NCI-H1417 treated with DMSO at 0.1 percent for 48 hours (cell line): ENCODE results near the gene HNRNPA2B1.
"Not testable (repeated sequence)": the region's sequence is repeated elsewhere in the genome, so short reads cannot be mapped to it uniquely, and the experiment has no call there.

ENCODE experiments used
- DNase-seq: peaks from one replicate; lab custom pipeline; 2025; lab: John Stamatoyannopoulos, UW

Gene HNRNPA2B1

DNA sequence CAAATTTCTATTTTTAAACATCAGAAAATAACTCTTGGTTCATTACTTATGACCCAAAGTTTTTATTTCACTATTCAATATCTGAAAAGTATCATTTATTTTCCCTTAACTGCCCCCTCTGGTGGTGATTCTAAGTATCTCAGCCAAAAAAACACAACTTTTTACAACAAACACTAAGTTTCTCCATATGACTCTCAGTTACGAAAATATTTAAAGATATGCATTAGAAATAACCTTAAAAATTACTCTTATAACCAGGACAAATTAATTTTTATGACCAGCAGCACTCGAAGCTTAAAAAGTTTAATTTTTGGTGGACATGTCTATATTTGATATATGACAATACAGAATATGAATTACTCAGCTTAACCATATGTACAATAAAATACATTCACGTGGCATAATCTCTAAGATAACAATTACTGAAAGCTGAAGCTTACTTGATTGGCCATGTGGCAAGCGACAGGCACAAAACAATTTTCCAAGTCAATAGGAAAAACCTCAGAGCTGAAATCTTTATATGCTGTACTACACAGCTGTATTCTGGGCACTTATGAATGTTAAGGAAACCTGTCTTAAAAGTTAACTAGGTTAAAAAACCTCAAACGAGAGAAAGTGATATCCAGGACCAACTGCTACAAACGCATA is 2.3 kb downstream of the HNRNPA2B1 start:
- no peak for DNase-seq

DNA sequence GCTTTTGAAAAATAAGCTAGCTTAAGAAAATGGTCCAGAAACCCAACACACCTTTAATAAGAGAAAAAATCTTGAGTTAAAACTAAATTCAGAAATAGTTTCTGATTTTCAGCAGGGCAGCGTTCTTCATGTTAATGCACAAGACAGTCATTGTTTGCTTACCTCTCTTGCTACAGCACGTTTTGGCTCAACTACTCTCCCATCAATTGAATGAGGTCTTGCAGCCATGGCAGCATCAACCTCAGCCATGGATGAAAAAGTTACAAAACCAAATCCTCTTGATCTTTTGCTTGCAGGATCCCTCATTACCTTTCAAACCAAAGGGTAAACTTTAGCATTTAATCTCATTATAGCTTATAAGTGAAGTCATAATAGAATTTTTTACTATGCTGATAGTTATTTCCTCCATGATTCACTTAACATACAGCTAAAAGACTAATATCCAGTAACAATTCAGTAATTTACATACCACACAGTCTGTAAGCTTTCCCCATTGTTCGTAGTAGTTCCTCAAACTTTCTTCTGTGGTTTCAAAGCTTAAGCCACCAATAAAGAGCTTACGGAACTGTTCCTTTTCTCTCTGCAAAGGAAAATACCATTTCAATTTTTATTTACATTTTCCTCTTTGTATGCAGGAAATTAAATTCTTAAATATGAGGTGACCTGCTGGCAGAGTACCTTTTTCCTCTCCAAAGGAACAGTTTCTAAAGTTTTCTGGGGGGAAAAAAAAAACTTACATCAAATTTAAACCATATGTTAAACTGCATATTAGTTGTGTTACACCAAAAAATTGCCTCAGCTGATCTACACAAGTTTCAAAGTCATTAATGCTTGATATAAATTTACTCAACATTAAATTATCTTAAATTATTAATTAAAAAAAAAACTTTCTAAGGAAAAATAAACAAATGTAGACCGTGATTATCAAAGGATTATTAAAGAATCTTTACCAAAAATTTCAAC is 3.1 kb downstream of the HNRNPA2B1 start:
- no peak for DNase-seq

DNA sequence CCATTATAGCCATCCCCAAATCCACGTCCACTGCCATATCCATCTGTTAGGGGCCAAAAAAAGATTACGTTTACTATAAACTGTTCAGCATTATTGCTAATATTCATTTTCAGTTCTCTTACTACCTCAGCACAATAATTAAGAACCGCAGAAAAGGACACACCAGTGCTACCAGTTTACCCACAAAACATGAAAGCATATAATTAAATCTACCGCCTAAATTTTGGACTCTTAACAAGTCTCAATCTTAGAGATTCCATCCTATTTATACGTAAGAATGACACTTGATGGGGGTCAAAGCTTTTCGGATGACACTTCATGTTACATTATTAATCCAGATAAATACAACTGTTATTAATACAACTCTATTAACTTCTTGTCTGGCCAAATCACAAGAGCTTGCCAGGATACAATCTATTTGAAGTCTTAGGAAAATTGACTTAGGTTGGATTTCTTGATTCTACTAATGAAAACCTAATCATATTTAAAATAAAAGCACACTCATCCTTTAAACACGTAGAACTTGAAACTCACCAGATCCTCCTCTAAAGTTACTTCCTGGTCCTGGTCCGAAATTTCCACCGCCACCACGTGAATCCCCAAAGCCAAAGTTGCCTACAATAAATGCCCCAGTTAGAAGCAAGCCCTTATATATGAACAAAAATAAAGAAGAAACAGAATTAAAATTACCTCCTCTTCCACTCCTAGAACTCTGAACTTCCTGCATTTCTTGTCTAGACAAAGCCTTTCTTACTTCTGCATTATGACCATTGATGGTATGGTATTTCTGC is 4.5 kb downstream of the HNRNPA2B1 start:
- no peak for DNase-seq

DNA sequence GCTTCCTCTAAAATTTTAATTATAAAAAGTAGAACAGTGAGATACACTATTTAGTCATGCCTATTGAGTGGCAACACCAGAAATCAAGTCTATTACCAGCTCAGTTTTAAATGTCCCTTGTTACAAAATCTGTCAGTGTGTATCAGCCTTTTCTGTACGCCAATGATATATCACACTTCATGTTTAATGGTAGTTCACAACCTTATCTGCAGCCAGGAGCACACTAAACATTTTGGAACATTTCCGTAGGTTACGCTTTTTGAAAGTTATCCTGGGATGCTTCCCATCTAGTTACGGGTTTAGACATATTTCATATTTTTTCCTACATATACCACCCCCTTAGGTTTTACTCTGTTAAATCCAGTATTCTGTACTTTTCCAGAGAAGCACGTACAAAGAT is 5.4 kb downstream of the HNRNPA2B1 start:
- no peak for DNase-seq

DNA sequence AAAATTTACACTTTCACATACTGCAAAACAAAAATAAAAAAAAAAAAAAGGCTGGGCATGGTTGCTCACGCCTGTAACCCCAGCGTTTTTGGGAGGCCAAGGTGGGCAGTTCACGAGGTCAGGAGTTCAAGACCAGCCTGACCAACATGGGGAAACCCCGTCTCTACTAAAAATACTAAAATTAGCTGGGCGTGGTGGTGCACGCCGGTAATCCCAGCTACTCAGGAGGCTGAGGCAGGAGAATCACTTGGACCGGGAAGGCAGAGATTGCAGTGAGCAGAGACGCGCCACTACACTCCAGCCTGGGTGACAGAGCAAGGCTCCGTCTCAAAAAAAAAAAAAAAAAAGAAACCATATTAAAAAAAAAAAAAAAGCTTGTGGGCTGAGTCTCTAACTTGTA is 5.8 kb downstream of the HNRNPA2B1 start:
- DNase-seq = not testable (repeated sequence)

DNA sequence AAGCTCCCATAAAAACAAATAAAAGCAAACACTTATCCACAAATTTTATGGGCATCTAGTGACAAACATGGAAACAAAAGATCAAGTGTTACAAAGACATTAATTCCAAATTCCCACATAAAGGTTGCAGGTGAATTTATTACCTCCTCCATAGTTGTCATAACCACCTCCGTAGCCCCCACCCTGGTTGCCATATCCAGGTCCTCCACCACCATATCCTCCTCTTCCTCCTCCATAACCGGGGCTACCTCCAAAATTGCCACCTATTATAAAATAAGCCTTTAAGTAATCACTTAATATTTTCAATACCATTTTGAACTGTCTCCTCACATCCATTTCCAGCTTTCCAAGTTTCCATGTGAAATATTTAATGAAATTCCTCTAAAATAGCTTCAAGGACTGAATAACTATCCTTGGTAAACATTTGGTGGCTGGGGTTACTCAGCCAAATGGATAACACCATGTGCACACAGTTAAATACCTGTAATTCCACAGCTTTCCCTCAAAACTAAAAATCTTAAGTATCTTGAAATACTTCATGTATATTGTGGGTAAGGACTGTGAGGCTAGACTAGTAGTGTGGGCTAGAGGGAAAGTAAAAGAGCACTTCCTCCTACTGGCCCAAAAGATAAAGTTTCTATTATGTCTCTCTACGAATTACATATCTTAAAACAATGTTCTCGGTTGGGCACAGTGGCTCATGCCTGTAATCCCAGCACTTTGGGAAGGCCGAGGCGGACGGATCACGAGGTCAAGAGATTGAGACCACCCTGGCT is 6.9 kb downstream of the HNRNPA2B1 start:
- DNase-seq = no peak

DNA sequence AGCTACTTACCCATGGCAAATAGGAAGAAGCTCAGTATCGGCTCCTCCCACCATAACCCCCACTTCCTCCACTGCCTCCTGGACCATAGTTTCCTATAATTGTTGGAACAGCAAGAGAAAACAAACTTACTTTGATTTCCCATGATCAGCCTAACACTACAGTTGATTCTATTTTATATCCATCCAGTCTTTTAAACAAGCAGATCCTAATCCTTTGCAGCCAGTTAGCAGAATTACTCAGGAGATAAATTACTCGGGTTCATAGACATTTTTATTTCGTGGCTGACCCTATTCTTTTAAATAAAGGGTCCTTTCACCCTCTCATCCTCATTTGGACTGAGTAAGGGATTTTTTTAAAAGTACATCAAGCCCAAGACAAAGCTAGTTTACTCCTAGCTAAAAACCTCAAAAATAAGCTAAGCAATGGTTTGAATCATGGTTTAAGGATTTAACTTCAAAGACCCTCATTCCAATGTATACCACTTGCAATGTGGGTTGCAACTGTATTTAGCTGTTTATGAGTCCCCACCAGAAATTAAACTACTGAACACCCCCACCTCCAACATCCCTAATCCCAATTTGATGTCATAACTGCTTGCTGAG is 8.0 kb downstream of the HNRNPA2B1 start:
- no peak for DNase-seq

DNA sequence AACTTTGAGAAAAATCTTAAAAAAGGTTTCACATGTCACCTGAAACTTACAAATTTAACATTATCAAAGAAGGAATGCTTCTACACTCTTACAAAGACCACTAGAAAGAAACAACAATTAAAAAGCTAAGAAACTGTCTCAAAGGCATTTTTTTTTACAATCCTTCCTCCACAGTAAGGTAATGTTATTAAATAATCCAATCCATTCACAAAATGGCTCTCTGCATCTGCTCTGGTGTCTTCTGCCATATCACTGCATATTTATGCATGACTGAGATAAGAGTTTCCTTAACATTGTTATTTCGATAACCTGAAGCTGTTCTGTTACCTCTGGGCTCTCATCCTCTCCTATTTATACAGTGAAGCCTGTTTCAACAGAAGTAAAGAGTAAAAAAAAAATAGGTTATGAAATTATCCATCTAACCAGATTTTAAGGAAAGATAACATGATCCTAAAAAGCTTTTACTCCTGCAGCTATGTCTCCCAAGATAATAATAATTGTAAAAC is 8.5 kb downstream of the HNRNPA2B1 start:
- no peak for DNase-seq

DNA sequence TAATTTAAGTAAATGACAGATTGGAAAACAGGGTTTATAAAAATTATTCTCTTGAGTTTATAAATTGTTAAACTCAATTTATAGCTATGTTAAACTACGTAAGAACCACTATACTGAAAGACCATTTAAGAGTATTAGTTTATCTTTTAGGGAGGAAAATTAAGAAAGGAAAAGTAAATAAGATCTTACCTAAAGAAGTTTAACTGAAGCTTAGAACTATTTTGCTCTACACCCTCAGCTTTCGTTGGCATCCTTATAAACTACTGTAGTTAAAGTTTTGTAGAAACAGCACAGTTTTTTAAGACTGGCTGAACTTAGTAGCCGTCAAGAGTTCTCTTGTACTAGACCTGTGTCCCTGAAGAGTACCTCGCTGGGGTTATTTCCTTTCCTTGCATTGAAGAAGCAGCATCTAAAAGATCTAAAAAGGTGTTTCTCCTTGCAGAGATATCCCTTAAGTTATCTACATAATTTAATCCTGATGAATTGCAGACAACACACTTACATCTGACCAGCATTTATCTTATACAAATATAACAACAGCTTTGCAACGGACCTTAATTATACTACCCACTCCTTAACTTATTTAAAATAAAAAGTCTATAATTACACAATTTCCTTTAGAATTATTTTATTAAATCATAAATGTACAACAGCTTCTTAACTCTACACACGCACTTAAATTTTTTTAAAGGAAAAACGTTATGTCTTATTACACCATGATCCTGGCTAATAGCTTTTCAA is 9.1 kb downstream of the HNRNPA2B1 start:
- DNase-seq = no peak

DNA sequence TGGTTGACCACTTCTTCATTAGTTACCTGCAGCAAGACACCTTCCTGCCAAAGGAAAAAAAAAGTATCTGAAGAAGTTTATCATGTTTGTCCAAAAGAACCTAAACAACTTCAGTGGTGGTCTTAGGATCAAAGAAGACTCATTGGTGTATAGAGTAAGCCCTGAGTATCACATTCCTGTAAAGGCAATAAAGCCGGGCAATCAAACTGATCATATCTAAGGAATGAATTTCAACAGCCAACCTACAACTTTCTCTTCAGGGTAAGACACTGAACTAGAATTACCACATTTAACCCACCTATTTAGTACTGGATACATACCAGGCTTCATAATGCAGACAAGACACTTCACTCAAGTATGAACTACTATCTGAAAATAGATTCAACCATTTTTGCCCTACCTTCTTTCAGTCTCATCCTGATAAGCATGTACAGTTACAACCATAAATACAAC is 10.1 kb downstream of the HNRNPA2B1 start:
- DNase-seq = no peak

DNA sequence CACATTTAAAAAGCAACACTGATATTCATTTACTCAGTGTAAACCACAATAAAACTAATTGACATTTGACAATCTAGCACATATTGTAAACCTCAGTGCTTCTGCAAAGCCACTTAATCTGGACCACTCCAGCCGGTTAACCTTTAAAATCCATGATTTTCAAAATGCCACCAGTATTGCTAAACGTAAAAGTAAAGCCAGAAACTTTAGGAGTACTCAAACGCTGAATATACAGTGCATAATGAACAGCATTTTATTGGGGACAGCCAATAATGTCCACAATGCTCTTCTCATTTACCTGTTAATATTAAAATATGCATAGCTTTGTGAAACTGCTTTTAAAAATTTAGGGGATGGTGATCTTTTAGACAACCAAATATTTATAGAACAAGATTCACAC is 10.8 kb downstream of the HNRNPA2B1 start:
- no peak for DNase-seq

DNA sequence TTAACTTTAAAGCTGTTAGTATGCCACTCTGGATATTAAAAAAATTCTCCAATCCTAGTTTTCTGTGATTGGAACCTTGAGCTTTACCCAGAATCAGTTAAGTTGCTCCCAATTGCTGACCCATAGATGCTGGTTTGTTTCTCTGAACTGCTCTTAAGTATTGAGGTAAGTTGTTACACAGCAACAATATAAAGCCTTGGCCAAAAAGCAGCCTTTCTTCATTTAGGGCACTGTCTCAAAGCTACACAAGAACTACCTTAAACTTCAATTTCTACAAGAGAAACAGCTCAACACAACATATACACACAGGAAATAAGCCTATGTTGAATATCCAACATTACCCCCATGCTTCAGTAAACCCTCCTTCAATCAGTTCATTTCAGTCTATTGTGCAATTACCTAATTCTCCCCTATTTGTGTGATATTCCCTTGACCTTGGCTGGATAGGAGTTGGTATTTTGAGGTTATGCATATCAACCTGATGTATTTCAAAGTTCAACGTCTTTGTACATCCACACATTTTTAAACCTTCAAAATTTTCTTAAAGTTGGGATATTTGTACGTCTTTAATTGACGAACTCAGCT is 11.5 kb downstream of the HNRNPA2B1 start:
- no peak for DNase-seq

DNA sequence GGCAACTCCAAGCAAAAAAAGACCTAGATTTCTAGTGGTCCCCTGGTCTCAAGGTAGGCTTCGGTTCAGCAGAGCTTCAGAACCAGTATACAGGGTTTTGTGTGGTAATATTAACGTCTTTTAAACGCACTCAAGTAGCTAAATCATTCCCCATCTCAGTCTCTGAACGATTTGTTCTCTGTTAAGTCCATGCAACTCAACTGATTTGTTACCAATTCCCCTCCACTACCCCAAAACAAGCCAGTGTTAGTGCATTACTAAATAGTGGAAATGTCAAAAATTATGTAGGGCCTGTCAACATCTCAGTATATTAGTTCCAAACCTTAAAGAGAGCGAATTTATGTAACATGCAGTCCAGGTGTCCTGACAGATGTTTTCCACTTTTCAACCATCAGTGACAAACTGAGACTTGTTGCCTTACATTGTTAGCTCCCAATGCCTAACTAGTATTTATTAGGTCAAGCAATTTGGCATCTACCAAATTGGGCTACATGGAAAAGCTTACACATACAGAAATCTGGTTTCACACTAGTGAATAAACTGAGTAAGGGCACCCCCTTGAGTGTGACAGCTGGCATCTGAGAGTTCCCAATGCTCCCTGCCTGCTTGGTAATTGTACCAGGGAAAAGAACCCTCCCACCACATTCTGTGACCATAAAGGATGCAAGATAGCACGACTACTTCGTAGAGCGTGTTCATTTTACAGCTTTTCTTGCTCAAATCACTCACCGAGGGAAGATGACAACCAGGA is 12.2 kb downstream of the HNRNPA2B1 start:
- DNase-seq = no peak

DNA sequence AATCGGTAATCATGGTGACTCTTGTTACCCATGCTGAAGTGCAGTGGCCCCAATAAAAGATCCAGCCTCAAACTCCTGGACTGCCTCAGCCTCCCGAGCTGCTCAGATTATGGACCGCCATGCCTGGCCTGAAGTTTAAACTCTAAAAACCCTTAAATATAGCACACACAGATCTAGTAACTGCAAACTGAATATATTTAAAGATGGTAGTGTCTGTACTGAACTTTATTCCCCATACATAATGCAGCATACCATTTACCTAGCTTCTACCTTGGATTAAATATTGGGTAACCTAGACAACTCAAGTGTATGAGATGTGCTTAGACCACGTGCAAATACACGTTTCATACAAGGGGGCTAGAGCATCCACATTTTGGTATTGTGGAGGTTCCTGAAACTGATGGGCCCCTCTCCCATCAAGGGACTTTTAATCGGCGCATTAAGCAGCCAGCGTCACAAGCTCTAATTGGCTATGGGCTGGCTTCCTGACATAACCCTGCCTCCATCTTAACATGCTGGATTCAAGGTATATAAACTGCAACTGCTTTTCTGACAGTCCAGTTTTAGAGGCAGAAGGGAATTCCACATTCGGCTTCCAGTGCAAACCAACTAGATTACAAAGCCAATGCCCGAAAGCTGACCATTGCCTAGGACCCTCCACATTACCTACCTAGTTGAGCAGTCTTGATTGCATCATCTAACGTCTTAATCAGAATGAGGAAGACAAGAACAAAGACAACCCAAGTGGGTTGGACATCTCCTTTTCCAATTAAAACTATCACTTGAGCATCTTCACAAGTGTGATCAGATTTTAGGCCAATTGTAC is 13.0 kb downstream of the HNRNPA2B1 start:
- DNase-seq = no peak

DNA sequence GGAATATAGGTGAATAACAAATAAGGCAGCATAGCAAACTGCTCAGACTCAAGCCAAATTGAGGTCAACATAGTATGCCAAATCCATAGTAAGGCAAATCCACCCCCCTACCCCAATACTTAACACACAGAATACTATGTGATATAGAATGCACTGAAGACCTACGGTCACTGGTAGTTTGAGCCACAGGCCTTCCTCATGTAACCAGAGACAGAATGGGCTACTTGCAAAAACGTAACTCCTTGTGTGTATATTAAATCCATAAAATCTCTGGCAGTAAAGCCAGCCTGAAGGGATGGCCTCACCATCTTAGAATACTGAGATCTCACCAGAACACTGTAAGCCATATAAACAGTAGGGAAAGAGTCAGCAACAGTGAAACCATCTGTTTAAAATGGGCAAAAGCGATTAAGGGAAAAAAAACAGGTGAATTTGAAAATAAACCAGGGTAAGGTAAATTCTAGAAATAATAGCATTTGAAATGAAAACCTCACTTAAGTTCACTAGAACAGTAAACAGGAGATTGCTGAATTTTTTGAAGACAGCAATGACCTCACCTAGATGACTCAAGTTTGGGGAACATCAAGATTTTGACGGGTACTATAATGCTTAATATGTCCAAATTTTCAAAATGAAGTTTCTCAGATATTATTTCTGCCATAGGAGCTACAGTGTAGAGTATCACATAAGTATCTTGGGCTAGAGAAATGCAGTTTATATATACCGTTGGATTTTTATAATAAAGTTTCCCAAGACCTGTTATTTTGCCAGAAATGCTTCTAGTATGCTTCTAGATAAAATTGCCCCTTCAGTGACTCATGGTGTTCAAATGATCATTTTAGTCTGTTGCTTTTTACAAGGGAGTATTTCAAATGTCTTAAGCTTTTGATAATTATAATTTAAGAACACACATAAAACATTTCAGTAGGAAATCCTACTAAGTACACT is 13.9 kb downstream of the HNRNPA2B1 start:
- DNase-seq = no peak

DNA sequence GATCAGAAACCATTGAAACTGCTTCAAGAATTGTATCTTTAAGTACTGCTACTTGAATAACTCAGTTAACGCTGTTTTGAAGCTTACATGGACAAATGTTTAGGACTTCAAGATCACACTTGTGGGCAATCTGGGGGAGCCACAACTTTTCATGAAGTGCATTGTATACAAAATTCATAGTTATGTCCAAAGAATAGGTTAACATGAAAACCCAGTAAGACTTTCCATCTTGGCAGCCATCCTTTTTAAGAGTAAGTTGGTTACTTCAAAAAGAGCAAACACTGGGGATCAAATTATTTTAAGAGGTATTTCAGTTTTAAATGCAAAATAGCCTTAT is 14.7 kb downstream of the HNRNPA2B1 start:
- DNase-seq = no peak

DNA sequence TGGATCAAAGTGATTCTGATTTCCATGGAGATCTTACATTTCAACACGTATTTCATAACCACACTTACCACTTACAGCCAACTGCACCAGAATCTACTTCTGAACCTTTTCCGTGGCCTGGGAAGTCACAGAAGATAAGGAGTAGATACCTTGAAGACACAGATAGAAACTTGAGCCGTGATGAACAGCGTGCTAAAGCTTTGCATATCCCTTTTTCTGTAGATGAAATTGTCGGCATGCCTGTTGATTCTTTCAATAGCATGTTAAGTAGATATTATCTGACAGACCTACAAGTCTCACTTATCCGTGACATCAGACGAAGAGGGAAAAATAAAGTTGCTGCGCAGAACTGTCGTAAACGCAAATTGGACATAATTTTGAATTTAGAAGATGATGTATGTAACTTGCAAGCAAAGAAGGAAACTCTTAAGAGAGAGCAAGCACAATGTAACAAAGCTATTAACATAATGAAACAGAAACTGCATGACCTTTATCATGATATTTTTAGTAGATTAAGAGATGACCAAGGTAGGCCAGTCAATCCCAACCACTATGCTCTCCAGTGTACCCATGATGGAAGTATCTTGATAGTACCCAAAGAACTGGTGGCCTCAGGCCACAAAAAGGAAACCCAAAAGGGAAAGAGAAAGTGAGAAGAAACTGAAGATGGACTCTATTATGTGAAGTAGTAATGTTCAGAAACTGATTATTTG is 15.3 kb downstream of the HNRNPA2B1 start:
- DNase-seq = no peak
